NCI-H2081 (cell line): Measurements from ENCODE around the gene POMGNT2.

Source experiments
- DNase-seq, 2 experiments: peaks; one replicate each; lab custom pipeline; 2025; lab: John Stamatoyannopoulos, UW

POMGNT2 gene

GRCh38 chr3:43043793-43044192, 62.1 kb downstream of the POMGNT2 start:
- no peak for DNase-seq

GRCh38 chr3:43043071-43043766, 62.7 kb downstream of the POMGNT2 start:
- DNase-seq = no peak

- DNase-seq = no peak
Observed at GRCh38 chr3:43041517-43041916, 64.4 kb downstream of the POMGNT2 start.

- DNase-seq = no peak
Observed at GRCh38 chr3:43038010-43038409, 67.9 kb downstream of the POMGNT2 start.

- no peak for DNase-seq
Observed at GRCh38 chr3:43036621-43037423, 69.1 kb downstream of the POMGNT2 start.

GRCh38 chr3:43035801-43036365, 70.0 kb downstream of the POMGNT2 start:
- DNase-seq = no peak

- no peak for DNase-seq
Observed at GRCh38 chr3:43034911-43035310, 71.0 kb downstream of the POMGNT2 start.

- DNase-seq = no peak
Observed at GRCh38 chr3:43034200-43034599, 71.7 kb downstream of the POMGNT2 start.

- DNase-seq = no peak
Observed at GRCh38 chr3:43032646-43033628, 72.9 kb downstream of the POMGNT2 start.

- no peak for DNase-seq
Observed at GRCh38 chr3:43031889-43032545, 73.9 kb downstream of the POMGNT2 start.

- DNase-seq = no peak
Observed at GRCh38 chr3:43031485-43031884, 74.4 kb downstream of the POMGNT2 start.

GRCh38 chr3:43030162-43030935, 75.5 kb downstream of the POMGNT2 start:
- no peak for DNase-seq
